GM18858 (cell line): ENCODE data around the gene SLC23A1.

Source experiments
- ATAC-seq: cut with Tn5 transposase; IDR thresholded peaks from one replicate; pipeline ENCODE4 v1.9.1; 2021; ENCODE audit not compliant: unreplicated experiment

The SLC23A1 gene

GRCh38 chr5:139407517-139407916, 24.4 kb upstream of the SLC23A1 start:
- no peak for ATAC-seq

DNA sequence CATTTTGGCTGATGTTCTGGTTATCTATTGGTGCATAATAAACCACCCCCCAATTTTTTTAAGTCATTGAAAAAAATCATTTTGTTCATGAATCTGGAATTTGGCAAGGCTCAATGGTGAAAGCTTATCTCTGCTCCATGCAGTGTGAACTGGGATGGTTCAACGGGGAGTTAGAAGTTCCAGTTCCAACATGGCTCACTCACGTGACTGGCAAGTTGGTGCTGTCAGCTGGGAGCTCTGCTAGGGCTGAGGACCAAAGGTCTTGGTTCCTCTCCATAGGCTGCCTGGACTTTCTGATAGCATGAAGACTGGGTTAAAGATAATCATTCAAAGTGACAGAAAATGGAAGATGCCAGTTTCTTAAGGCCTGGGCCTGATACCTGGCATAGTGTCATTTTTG, 23.9 kb upstream of the SLC23A1 start:
- no peak for ATAC-seq

GRCh38 chr5:139404484-139404840, 21.4 kb upstream of the SLC23A1 start:
- ATAC-seq: no peak

- peak; percentile 59 for ATAC-seq
Observed at GRCh38 chr5:139403787-139404483, 20.8 kb upstream of the SLC23A1 start, which contains the start of gene SPATA24. Gene SPATA24 (minus strand): TSS chr5:139404089. CDS start chr5:139404060, 29 bp downstream.

GRCh38 chr5:139403418-139403786, 20.3 kb upstream of the SLC23A1 start:
- ATAC-seq: no peak

DNA sequence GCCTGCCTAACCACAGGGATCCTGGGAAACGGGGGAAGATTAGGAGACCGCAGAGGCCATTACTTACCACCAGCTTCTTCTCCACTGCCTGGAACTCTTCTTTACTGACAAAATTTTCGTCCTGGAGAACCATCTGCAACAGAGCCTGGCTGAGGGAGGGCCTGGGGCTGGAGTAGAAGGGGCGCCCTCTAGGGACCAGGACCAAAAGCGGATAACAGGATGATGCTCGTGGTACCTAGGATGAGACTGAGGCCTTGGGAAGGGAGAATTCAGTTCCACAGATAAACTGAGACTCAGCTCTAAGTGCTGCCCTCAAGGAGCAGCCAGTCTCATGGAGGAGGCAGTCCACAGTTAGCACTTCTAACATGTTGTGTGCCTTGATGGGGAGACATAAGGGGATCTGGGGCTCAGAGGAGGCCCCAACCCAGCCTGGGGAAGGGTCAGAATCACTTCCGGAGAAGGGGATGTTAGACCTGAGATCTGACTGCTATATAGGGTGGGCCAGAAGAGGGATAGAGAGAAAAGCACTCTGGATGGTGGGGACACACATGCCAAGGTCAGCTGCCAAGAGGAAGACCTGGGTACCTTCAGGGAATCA, 19.6 kb upstream of the SLC23A1 start:
- ATAC-seq: no peak

DNA sequence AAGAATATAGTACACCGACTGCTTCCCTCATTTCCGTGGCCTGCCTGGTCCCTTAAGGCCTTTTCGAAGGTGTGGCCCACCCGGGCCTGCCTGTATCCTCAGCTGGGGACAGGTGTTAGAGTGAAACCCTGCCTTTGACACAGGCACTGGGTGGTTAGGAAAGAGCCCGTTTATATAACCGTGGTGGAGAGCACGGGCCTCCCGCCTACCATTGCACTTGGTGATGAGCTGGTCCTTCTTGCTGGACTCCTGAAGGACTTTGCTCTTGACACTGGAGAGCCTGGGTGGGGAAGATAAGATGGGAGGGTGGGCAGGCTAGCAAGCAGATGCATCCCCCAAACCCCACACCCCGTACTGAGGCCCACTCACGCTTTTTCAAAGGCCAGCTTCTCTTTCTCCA, 18.4 kb upstream of the SLC23A1 start:
- no peak for ATAC-seq

DNA sequence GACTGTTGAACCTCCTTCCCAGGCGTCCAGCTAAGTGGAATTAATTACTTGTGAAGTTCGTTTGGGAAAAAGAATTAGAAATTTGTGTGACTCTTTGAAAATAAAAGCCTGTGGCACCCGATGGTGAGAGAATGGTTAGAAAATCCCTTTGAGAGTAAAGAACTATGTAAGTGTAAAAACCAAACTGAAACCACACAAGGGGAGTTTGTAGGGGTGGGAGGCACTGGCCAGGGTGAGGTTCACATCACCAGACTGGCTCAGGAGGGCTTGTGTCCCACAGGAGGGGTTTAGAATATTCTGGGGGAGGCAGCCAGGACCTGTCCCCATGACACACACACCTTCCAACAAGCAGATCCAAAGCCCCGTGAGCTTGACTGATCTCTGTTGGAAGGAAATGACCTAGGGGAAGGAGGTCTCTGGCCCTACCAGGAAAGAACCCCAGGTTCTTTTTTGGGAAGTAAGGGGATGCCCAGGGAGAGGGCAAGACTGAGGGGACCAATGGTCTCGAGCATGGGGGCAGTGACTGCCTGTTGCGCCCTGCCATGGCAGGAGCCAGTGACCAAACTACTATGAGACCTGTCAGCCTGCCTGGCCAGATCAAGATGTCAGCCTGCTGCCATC, 16.5 kb upstream of the SLC23A1 start:
- peak; percentile 32 for ATAC-seq

GRCh38 chr5:139397921-139398320, 14.8 kb upstream of the SLC23A1 start:
- no peak for ATAC-seq

GRCh38 chr5:139396691-139397090, 13.6 kb upstream of the SLC23A1 start:
- ATAC-seq: no peak

- no peak for ATAC-seq
Observed at GRCh38 chr5:139395844-139396640, 12.9 kb upstream of the SLC23A1 start.

GRCh38 chr5:139394654-139395566, 11.8 kb upstream of the SLC23A1 start, which contains the start of gene PROB1:
Gene PROB1 (minus strand): TSS chr5:139395104. CDS start chr5:139395081, 23 bp downstream.
- ATAC-seq: no peak

GRCh38 chr5:139394123-139394653, 11.1 kb upstream of the SLC23A1 start:
- ATAC-seq: no peak

- no peak for ATAC-seq
Observed at GRCh38 chr5:139393497-139394122, 10.5 kb upstream of the SLC23A1 start.

GRCh38 chr5:139392678-139393496, 9.8 kb upstream of the SLC23A1 start:
- ATAC-seq: peak; percentile 38

- peak; percentile 9 for ATAC-seq
Observed at GRCh38 chr5:139392324-139392677, 9.2 kb upstream of the SLC23A1 start.

DNA sequence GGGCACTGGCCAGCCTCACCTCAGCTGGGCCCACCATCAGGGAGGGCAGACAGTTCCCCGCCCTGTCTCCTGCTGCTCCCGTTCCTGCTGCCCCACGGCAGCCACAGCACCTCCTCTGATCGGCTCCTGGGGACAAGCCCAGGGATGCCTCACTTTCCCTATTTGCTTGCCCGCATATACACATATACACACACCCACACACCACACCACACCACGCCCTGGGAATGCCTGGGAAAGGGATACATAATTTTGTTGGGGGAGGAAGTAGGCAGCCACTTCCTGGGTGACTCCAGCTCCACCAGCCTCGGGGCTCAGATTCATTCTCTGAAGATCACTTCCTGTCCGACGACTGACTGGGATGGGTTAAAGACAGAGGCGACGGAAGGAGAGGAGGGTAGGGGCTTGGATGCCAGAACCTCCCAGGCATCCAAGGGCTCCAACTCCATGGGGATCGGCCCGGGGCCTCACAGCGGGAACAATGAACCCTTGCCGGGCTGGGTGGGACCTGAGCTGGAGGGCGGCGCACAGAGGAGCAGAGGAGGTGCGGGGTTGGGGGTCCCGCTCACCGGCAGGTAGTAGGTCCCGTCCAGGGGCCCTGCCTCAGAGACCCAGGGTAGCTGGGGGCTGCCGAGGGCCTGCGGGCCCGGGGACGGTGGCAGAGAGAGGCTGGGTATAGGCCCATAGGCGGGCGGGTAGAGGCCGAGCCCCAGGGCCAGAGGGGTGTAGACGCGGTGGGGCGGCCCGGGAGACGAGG, 8.7 kb upstream of the SLC23A1 start:
- ATAC-seq: no peak
